GM20000 (cell line): ENCODE data around the gene PFAS.

Experiments used
- DNase-seq: peaks from one replicate; pipeline ENCODE4 v3.0.0; 2012; ENCODE audit warnings: low spot score
- CTCF ChIP-seq: IDR thresholded peaks from 2 replicates; pipeline ENCODE4 v1.5.1; 2012; ENCODE audit warnings: mild to moderate bottlenecking, control low read depth; ENCODE audit errors: extremely low read depth, missing control alignments

PFAS gene

GRCh38 chr17:8266648-8267479 lies 17.8 kb downstream of the PFAS start:
- no peak for TF ChIP-seq CTCF
- no peak for DNase-seq

GRCh38 chr17:8267480-8268147 lies 18.5 kb downstream of the PFAS start:
- TF ChIP-seq CTCF = no peak
- no peak for DNase-seq

- DNase-seq = no peak
- no peak for TF ChIP-seq CTCF
Measured at GRCh38 chr17:8268550-8269298, 19.6 kb downstream of the PFAS start.

- TF ChIP-seq CTCF = no peak
- no peak for DNase-seq
Measured at GRCh38 chr17:8272421-8272820, 23.3 kb downstream of the PFAS start.

- DNase-seq = no peak
- no peak for TF ChIP-seq CTCF
Measured at GRCh38 chr17:8273884-8274444, 24.9 kb downstream of the PFAS start.

- no peak for TF ChIP-seq CTCF
- no peak for DNase-seq
Measured at GRCh38 chr17:8274816-8275215, 25.7 kb downstream of the PFAS start.
